Mucosa of descending colon (tissue), 3 donors: Measurements from ENCODE around the gene BTBD2. TPM values are rescaled to one million over a fixed set of nuclear protein-coding genes. Genes with fewer than 3 reads are reported as not detected.
A peak's percentile ranks its signal among the peaks of the same experiment; 100 is the strongest.

Experiments
- ATAC-seq: fragments of 200-7000 bp; cut with Tn5 transposase; one replicate; pipeline ENCODE4 v1.9.1; 2020; ENCODE audit warnings: mild to moderate bottlenecking, moderate library complexity
- DNase-seq, 3 donors: peaks; one replicate each; pipeline ENCODE4 v3.0.0-alpha.2; 2020
- H3K36me3 ChIP-seq: fragments of 200-600 bp; one replicate; pipeline ENCODE4 v1.8.0; 2021; ENCODE audit warnings: low read depth, mild to moderate bottlenecking
- H3K4me1 ChIP-seq: fragments of 200-600 bp; one replicate; pipeline ENCODE4 v1.8.0; 2021; ENCODE audit warnings: low read depth, mild to moderate bottlenecking
- H3K4me3 ChIP-seq: fragments of 200-600 bp; one replicate; pipeline ENCODE4 v1.8.0; 2021; ENCODE audit warnings: mild to moderate bottlenecking
- H3K9me3 ChIP-seq: fragments of 200-600 bp; one replicate; pipeline ENCODE4 v1.8.0; 2021; ENCODE audit warnings: mild to moderate bottlenecking
- intact Hi-C, 2 donors: fragments of 100-400 bp; cut with DNase I in 1 of 2; cut with micrococcal nuclease in 1 of 2; formaldehyde crosslinking; loops; one replicate each; pipeline versions ENCODE4 v1.11.0 to v1.11.1; 2022; cut with DNase I, micrococcal nuclease
- total RNA-seq, 3 donors: library from RNA; stranded (reverse); fragmentation: NEBNext Ultra II Directional in 2 of 3; extraction: Animal tissue kit (Norgen Biotek cat#: 25700) in 2 of 3; gene quantifications; one replicate each; pipeline versions ENCODE4 v1.2.1 to v1.2.4, GENCODE V29; 2021 to 2023
- TF ChIP-seq, protein P1 (sequence below): fragments of 200-600 bp; IDR thresholded peaks from one replicate; pipeline ENCODE4 v1.8.0; 2022; ENCODE audit warnings: antibody characterized with exemption, mild to moderate bottlenecking
- donor health status: DM: no; HTN: no; CAD: no; lungs with moderate emphysema.
- donor health status: DM: no; HTN: no; CAD: no.
- donor health status: DM: no; HTN: yes; CAD: no.

BTBD2 gene
- total RNA-seq, 3 donors from 2014 or later, result 66.0 to 82.3 (median 71.5) TPM

DNA sequence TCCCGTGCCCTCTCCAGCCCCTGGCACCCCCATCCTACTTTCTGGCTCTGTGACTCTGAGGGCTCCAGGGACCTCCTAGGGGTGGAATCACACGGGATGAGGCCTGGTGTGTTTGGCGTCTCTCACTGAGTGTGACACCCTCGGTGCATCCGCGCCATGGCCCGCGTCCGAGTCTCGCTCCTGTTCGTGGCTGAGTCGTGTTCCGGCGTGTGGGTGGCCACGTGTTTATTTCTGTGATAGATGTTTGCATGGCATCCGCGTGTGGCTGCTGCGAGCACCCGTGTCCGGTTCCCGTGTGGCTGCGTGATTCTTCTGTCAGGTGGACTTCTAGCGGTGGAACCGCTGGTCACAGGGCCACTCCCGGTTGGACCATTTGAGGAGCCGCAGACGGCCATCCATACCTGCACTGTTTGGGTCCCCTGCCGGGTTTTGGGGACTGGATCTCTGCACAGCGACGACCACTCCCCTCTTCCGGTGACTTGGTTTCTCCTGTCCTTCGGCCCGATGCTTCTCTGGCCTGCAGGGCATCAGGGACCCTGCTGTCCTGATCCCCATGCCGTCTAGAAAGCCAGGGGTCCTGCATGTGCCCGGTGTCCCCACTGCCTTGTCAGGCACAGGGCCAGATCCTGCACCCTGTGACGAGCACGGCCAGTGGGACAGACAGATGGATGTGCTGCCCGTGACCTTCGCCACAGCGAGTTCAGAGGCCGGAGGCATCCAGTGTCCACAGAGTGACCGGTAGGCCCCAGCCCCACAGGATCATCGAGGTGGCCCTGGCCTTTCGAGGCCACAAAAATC lies 66.0 kb downstream of the BTBD2 start:
- intact Hi-C loops, result no loop called here
- TF ChIP-seq, protein P1, sequence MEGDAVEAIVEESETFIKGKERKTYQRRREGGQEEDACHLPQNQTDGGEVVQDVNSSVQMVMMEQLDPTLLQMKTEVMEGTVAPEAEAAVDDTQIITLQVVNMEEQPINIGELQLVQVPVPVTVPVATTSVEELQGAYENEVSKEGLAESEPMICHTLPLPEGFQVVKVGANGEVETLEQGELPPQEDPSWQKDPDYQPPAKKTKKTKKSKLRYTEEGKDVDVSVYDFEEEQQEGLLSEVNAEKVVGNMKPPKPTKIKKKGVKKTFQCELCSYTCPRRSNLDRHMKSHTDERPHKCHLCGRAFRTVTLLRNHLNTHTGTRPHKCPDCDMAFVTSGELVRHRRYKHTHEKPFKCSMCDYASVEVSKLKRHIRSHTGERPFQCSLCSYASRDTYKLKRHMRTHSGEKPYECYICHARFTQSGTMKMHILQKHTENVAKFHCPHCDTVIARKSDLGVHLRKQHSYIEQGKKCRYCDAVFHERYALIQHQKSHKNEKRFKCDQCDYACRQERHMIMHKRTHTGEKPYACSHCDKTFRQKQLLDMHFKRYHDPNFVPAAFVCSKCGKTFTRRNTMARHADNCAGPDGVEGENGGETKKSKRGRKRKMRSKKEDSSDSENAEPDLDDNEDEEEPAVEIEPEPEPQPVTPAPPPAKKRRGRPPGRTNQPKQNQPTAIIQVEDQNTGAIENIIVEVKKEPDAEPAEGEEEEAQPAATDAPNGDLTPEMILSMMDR, result no peak

DNA sequence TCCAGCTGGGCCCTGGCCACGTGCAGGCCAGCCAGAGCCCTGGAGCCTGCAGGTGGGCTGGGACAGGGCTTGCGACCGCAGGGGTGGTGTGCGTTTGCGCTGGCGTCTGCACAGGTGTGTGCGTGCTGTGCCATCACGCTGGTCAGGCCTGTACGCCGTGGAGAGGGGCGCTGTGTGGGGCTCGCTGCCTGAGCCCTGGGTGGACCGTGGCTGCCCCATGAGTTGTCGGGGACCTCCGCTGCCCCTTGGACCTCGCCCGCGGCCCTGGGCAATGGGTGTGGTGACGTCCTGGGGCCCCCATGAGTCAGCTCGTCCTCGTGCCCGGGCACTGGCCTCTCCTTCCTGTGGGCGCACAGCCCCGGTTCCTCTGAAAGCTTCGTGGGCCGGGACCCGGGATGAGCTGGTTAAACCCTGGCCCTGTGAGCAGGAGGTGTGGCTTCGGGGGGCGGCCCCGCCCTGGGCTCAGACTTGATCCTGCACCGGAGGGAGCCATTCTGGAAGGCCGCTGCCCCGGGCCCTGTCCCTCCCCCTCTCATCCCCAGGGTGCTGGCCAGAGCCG lies 67.8 kb downstream of the BTBD2 start:
- H3K36me3 ChIP-seq, result no peaks in the 10 kb centered on the region
- DNase-seq, result peak in 1 of 3 donors; percentile 50
- no peaks in the 10 kb centered on the region for H3K9me3 ChIP-seq
- no peak overlapping the region for H3K4me3 ChIP-seq
- ATAC-seq, result no peak
- intact Hi-C loops, result no loop called here
- TF ChIP-seq, protein P1, result no peak
- H3K4me1 ChIP-seq, result peaks cover 22% of the 10 kb centered on the region

More for the DNA sequence above, 66.0 kb downstream of the BTBD2 start:
- DNase-seq (no peak), ATAC-seq (no peak)
- Histone ChIP-seq H3K4me1 (peaks cover 8% of the 10 kb centered on the region), H3K4me3 (no peak overlapping the region), H3K9me3 (no peaks in the 10 kb centered on the region), H3K36me3 (no peaks in the 10 kb centered on the region)

DNA sequence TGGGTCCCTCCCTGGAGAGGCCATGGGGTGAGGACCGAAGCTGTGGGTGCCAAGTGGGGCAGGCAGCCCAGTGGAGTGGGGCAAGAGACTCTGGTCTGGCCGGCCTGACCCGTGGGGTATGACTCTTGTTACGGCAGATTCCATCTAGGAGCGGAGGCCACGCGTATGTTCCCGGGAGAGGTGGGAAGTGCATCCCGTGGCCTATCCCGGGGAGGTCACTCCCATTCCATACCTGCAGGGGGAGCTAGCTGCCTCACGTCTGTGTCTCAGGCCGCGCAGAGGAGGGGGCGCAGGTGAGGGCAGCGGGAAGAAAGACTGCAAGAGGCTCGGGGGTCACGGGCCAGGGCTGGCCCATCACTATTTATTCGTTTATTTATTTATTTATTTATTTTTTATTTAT lies 69.6 kb downstream of the BTBD2 start:
- intact Hi-C loops, result no loop called here
- DNase-seq (peak; percentile 58 to 70 (median 67)), ATAC-seq (no peak)
- no peak overlapping the region for H3K4me3 ChIP-seq
- TF ChIP-seq, protein P1, result peak; percentile 41
- no peaks in the 10 kb centered on the region for H3K9me3 ChIP-seq
- H3K36me3 ChIP-seq, result no peaks in the 10 kb centered on the region
- peaks cover 24% of the 10 kb centered on the region for H3K4me1 ChIP-seq

DNA sequence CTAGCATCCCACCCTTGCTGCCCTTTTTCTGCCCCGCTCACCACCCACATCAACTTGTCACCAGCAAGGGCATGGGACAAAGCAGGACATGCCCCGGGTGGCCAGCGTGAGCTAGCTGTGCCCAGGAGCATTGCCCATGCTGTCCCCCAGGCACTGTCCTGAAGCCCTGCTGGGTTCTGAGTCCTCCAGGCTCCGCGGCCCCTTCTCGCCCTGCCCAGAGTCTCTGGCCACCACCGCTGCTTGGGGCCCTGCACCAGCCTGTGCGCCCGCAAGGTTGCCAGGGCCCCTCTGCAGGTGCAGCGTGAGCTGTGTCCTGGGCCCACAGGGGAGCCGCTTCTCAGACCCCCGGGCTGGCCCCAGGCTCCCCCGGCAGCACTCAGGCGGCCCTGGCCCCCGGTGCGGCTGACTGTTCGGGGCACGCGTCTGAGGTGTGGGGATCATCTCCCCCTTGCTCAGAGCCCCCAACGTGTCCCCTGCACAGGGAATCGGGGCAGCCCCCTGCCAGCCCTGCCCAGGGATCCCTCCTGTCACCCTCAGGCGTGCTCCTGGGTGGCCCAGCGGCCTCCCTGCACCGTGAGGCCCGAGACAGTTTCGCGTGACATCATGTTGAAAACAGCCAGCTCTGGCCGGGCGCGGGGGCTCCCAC lies 70.5 kb downstream of the BTBD2 start:
- intact Hi-C loops, result no loop called here
- H3K36me3 ChIP-seq, result no peaks in the 10 kb centered on the region
- TF ChIP-seq, protein P1, result no peak
- DNase-seq, result no peak
- no peaks in the 10 kb centered on the region for H3K9me3 ChIP-seq
- H3K4me3 ChIP-seq, result no peak overlapping the region
- H3K4me1 ChIP-seq, result peaks cover 28% of the 10 kb centered on the region
- no peak for ATAC-seq

DNA sequence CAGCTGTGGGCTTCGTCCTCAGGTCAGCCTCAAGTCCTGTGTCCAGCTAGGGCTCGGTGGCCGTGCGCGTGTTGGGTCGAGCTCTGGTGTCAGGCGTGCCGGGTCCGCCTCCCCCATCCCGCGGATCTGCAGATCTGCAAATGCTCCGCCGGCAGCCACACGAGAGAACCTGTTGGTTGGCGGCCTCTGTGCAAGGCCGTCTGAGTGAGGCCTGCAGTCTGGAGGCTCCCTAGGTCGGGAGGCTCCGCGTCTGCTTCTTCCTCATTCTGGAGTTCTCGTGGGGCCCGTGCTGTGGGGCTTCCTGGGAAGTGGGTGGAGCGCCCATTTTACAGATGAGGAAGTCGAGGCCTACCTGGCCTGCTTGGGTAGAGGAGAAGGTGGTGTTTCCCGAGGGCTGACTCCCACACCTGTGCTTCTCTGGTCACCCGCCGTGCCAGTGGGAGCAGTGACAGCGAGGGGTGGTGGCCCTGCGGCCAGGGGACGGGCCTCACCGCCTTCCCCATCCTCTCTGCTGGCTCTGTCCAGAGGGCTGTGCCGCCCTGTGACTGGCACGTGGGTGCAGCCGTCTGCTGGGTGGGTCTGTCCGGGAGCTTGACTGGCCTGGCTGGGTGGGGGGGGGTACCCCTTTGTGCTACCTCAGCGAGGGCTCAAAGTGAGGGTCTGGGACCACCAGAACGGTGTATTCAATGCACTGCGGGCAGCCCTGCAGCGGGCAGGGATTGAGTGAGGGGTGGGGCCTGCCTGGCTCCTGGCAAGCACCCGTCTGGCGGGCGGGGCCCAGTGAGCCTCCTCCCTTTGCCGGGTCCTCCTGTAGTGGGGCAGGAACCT lies 71.2 kb downstream of the BTBD2 start:
- no peak overlapping the region for H3K4me3 ChIP-seq
- peaks cover 33% of the 10 kb centered on the region for H3K4me1 ChIP-seq
- TF ChIP-seq, protein P1, result no peak
- DNase-seq (peak; percentile 53 to 60 (median 58)), ATAC-seq (no peak)
- intact Hi-C loops, result no loop called here
- no peaks in the 10 kb centered on the region for H3K36me3 ChIP-seq
- H3K9me3 ChIP-seq, result no peaks in the 10 kb centered on the region
